D341Med (cell line): ENCODE data around the gene DUSP10.

Experiments used
- DNase-seq: peaks from one replicate; pipeline ENCODE4 v3.0.0; 2012; ENCODE audit warnings: low spot score

Gene DUSP10

DNA sequence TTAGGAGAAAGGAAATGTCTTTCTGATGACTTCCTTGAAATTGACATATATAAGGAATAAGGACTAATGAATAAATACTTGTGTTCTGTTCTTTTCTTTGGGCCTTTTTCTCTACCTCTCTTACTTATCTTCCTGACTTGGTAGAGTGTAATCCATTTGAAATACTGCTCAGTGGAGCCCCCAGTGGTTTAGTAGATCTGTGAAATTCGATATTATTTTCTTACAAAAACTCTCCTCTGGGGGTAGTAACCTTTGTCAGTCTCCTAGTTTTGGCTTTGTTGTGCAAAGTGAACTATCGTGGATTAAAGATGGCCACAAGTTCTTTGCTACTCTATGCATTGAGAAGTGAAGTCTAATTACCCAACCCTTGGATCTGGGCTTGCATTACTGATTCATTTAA is 48.8 kb downstream of the DUSP10 start:
- DNase-seq = no peak

DNA sequence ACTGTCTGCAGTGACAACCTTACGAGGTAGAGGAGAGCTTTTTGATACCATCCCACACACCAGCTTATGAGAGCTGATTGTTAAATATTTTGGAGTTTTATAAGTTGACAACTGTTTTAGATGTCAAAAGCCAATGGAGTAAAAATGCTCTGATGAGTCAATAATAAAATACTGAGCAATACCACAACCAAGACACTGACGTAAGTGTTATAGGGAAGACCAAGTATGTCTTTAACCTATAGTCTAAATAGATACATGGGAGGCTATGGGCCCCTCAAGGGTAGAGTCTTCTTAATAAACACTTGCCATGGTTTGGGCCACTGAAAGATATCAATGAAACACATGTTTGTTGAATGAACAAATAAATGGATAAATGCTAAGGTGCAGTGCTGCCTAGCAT is 49.2 kb downstream of the DUSP10 start:
- no peak for DNase-seq

DNA sequence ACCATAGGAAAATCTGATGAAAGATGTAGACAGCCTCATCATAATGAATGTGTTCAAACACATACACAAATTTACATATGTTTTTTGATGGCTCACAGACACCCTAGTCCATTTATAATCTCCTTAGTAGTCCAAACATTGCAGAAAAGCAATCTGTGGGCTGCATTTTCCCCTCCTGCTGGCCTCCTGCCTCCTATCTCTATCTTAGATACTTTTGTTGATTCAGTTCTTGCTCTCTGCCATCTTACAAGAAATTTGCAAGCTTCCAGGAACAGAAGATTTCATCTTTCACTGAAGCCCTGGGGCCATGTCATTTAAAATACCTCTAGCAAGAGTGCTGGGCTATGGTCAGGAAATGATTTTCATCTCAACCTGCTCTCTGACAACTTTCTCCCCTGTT is 50.6 kb downstream of the DUSP10 start:
- no peak for DNase-seq

DNA sequence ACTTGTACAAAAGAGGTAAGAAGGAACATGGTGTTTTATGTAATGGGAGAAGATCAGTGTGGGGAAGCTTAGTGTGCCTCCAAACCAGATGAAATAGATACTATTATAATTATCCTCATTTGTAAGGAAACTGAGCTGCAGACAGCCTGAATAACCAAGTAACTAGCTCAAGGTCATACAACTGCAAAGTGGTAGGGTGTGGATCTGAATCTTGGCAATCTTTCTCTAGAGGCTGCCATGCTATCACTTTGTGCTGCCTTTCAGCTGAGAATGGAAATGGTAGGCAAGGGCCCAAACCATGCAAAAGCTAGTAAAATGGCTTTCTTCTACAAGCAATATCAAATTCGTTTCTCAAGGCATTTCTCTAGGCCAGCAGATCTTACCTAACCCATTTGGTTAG is 51.0 kb downstream of the DUSP10 start:
- no peak for DNase-seq

DNA sequence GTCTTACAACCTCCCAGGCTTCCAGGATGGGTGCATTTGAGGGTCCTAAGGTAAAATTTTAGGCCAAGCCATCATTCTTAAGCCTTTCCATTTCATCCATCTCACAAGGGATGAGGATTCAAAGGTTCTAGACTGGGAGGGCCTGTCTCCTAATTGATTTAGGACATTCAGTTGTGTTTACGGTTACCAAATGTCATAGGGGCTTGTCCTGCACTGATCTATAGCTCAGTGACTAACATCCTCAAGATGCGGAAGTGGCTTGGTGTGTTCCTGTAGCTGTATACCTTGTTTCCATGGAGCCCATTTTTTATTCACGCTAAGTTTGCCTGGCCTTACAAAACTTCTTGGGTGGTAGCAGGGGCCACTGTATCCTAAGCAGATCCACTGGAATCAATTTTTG is 52.8 kb downstream of the DUSP10 start:
- DNase-seq = no peak

DNA sequence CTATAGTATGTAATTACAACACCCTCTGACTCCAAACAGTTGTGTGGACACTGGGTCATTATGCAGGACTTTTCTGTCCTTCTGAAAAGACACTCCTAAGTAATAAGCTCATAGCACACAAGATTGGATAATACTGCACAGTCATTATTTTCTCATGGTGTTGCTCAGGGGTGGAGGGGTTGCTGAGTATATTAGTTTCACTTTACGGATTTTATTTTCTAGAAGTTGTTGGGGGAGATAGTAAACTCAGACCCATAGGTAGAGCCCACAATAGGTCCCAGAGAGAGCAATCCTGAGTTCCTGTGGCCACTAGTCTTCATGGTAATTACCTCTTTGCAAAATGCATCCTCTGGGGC is 53.4 kb downstream of the DUSP10 start:
- DNase-seq = no peak

DNA sequence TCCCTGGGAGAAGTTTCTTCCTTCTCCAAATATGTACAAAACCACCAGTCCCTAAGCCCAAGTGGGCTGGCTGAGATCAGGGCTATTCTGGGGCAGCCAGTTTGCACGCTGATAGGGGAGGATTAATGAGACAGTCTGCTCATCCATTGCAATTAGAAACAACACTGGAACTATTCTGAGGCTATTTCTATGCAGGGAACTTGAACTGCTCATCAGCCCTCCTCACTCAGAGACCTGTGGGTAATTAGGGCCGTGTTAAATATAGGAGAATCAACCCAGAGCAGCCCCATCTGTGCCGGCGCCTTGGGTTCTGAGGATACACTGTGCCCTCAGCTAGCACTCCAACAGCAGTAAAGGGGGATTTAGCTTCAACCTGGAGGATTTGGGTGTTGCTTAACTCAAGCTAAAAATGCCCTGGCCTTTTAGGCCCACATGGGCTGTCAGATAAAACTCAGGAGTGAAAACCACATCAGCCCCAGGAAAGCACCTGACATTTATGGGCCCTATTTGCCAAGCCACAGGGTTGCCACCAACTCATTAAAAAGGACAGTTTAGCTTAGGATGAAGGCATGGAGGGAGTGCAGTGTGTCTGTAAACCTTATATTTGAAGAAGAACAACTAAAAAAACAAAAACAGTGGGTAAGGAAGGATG is 53.9 kb downstream of the DUSP10 start:
- no peak for DNase-seq

DNA sequence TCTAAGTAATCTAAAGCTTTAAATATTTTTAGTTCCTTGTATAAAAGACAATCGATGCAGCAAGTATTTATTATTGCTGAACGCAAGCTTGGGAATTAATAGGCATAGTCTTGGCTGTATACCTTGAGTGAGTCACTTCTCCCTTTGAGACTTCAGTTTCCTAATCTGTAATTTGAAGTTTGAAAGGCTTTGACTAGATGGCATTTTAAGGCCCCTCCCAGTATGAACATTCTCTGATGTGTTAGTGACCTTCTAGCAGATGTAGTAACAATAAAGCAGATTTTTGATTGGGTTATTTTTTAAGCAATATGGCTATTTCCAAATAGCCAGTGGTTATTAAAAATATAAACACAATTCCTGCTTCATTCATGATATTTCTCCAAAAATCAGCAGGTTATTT is 58.2 kb downstream of the DUSP10 start:
- no peak for DNase-seq

DNA sequence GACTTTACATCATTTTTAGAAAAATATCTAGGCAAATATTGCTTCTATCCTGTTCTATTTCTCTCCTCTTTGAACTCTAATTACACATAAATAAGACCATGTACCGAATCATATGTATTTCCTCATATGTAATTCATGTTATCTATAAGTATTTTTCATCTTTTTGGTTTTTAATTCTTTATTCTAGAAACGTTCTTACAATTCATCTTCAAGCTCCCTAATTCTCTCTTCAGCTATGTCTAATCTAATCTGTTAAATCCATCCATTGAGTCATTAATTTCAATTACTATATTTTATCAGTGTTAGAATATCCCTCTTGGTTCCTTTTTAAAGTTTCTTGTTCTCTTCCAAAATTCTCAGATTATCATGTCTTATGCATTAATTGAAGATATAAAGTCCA is 61.8 kb downstream of the DUSP10 start:
- no peak for DNase-seq

DNA sequence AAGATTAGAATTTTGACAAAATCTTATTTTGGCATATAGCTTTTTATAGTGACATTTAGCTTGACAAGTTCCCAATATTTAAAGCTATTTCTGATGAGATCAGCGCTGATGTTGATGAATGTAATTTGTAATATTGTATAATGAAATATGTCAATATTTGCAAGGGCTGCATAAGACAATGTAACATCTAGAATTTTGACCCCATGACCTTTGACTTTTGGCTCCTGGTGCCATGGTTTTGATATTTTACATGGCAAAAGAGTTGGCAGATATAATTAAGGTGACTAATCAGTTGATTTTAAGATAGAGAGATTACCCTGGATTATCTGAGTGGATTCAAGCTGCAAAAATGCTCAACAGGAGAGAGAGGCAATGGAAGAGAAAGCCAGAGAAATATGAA is 63.9 kb downstream of the DUSP10 start:
- no peak for DNase-seq

DNA sequence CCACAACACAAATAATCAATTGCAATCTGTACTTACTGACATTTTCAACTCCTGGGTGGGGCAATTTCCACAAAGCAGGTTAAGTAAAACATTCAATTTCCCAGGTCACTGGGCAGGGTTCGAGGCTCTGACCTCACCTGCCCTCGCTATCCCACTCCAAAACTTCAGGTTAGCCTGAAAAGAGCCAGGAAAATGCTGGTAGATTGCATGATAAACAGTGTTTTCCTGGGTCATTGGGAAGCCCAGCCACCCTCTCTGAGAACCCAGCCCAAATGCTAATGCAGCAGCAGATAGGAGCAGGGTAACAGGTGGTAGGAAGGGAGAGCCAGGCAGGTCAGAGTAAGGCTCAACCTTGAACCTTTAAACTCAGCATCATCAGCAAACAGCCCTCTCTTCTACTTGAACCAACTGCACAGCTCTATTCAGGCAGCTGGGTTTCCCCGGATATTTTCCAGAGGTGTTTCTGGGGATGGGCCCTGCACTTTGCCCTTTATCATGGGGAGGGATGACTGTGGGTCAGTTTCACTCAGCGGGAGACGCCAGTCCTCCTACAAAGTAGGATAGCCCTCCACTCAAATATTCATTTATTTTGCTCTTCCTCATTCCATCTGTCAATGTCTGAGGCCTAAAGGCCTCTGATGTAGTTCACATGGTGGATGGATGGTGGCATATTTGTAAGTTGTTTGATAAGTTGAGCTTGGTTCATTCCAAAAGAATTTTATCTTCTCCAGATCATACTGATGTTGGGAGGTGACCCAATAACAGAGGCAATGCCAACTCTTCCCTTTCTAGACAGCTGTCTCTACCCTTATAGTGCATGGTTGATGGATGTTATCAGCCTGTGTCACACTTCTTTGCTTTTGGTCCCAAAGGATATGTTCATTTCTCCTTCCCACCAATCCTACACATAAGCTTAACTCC is 65.7 kb downstream of the DUSP10 start:
- no peak for DNase-seq

DNA sequence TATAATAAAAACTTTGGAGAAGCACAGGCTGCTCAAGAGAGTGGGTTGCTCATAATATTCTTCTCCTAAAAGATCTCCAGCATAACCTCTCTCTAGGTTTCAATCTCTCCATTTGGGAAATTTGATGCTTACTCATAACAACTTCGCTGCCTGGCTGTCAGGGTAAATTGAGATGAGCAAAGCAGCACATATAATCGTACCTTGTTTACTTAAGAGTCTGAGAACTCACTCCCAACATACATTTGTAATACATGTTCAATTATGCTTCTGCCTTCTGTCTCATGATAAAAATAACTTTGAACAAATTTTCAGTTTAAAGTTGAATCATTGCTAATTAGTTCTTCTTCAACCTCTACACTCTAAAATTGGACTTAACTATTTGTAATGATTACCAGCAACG is 68.9 kb downstream of the DUSP10 start:
- DNase-seq = no peak

DNA sequence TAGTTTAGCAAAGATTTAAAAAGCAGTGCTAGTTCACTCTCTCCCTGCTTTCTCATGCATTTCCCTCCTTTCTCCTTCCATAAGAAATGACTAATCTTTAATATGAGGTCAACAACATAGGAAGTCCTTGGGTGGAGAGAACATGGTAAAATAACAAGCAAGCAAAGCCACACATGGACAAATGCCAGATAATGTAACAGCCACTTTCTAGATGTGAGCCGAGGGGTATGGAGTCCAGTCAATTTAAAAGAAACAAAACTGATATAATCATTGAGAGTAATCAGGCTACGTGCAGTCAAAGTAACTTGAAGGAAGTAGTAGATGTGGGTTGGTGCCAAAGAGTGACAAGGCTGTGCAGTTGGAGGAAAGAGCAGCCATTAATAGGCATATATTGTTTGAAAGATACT is 69.6 kb downstream of the DUSP10 start:
- no peak for DNase-seq

DNA sequence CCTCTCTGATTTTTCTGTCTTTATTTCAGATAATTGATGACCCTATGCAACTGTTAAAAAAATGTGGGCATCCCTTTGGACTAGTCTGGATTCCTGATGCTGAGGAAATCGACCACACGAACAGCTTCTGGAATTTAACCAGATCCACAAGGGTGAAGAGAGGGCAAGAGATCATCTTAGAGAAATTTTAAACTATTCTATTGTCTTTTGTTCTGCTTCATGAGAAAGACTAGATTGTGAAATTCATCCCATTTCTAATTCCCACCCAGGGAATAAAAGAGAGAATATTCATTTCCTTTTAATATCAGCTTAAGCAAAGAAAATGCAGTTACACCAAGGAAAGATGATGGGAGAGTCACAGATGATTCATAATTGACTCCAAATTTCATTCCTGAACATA is 71.8 kb downstream of the DUSP10 start:
- DNase-seq = no peak

DNA sequence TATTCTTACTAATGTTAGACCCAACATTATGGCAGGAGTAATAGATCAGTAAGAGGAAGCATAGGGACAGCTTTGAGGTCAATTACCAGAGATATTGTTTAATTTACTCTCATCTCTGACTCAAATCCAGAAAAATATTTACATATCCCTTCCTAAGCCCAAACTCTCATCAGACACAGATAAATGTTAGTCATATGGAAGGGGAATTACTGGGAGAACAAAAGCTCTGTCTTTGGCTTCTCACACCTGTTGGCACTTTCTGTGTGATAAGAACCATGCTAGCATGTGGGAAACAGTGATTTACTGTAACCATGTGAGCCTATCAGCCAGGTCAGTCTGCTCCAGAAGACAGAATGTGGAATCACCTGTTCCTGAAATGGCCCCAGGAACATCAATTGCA is 72.4 kb downstream of the DUSP10 start:
- DNase-seq = no peak

DNA sequence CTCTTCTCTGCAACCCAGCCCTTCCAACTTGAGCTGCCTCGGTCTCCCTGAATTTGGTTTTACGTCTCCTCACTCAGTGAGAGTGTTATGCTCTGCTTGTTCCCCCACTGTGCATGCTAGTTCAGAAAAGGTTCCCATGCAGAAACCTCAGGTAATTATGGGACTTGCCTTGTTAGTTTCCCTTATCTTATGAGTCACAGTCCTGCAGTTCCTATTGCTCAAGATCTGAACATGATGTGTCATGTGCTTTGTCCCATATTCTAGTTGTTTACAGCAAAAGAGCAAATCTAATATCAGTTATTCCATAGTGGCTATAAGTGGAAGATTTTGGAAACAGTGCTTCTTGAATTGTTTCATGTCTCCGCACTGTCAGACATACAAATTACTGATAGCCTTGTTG is 74.4 kb downstream of the DUSP10 start:
- DNase-seq = no peak

DNA sequence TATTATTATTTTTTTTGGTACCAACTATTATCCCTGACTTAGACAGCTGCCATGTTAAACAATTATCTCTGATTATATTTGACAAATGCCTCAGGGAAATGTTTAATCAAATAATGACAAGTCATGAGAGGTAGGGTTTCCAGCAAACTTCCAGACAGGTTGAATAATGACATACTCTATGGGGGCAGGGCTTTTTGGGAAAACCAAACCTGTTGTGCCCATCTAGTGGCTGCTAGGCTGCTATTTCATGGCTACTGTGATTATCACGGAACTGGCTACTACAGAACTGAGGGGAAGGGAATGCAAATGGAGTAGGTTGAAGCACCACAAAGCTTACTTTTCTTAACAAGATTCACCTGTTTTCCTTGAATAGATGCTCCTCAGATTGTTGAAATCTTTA is 77.6 kb downstream of the DUSP10 start:
- DNase-seq = no peak

DNA sequence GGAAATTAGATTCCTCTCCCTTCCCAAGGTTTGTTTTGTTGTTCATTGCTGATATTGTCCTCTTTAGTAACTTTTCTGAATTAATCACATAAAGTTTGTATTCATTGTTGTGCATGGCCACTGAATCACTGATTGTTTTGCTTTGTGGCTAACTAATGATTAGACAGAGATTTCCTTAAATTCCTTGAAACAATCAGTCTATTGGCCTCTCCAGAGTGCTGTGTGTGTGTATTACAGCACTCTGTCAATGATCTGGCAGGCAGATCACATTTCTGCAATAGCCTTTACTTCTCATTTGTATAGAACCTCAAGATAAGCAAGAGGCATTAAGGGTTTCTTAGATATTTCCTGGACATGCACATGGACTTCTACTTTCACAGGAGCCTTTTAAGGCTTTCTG is 78.6 kb downstream of the DUSP10 start:
- no peak for DNase-seq

DNA sequence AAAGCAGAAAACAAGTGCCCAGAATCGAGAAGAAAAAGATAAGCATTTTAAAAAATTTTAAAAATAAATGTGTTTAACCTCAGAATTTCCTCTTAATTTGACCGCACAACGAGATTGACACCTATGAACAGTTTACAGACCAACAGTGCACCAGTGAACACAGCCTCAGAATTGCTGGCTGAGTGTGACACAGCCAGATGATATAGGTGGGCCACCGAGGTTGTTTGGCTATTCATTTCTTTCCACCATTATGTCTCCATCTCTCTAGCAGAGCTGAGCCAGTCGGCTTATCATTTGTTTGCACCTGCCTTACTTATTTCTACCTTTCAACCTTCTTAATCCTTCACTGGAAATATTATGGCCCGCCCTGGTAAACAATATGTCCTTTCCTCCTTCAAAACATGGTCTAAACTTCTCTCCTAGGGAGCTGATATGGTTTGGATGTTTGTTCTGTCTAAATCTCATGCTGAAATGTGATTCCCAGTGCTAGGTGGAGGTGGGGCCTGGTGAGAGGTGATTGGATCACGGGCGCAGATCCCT is 86.1 kb downstream of the DUSP10 start:
- DNase-seq = no peak
